GM21515 (cell line): Measurements from ENCODE around the gene WDR93.
A peak's percentile ranks its signal among the peaks of the same experiment; 100 is the strongest.
"Not testable (repeated sequence)": the region's sequence is repeated elsewhere in the genome, so short reads cannot be mapped to it uniquely, and the experiment has no call there.

Source experiments
- ATAC-seq: cut with Tn5 transposase; IDR thresholded peaks from one replicate; pipeline ENCODE4 v1.9.1; 2021; ENCODE audit not compliant: unreplicated experiment

WDR93 gene

DNA sequence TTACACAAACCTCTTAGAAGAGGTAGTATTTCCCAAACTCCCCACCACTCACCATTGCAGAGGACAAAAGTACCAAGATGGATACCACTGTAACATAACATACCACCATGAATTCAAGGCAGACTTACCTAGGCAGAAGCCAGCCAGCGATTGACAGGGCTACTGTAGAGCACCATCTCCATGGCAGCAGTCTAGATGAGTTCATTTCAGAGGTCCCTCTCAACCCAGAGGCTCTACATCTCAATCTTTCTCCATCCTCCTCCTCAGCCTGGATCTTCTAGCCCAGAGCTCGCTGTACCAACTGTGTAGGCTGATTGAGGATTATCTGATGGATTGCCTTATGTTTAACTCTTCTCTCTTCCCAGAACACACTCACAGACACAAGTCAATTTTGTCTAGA lies 9.5 kb upstream of the WDR93 start:
- ATAC-seq, result no peak

DNA sequence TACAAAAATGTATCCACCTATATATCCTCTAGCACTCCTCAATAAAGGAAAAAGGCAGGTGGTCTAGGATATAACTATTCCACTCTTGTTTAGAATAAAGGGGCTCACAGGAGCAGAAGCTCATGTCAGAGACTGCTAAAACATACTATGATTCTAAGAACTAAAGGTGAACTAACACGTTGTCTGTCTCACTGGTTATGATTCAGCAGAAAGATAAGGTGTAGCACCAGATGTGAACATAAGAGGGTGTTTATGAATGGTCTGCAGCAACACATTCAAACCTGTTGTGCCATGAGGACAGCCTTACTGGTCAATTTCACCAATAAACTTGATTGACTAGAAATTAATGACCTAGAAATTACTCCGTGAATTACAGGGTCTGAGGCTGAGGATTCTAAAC lies 4.6 kb upstream of the WDR93 start:
- ATAC-seq, result no peak

DNA sequence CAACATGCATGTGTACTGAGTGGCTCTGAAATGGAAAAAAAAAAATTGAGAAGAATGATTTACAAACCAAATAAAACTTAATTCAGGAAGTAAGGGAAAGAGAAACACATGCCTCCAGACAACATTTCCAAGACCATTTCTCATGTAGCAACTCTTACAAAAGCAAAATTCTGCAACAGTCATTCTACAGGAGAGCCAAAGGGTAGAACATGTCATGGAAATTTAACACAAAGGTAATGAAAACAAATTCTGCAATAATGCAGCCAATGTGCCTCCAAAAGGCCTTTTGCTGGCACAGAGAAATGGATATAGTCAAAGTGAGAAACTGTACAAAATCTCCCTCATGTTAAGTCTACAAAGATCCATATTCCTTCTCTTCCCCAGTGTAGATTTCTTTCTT lies 4.1 kb upstream of the WDR93 start:
- no peak for ATAC-seq

DNA sequence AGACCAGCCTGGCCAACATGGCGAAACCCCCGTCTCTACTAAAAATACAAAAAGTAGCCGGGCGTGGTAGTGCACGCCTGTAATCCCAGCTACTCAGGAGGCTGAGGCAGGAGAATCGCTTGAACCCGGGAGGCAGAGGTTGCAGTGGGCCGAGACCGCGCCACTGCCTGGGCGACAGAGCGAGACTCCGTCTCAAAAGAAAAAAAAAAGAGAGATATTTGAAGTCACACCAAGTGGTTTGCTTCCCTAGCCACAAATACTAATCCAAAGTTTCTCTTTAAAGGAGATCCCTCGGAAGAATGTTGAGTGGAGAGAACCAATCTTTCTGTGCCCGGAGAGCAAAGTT lies 708 bp upstream of the WDR93 start:
- not testable (repeated sequence) for ATAC-seq

DNA sequence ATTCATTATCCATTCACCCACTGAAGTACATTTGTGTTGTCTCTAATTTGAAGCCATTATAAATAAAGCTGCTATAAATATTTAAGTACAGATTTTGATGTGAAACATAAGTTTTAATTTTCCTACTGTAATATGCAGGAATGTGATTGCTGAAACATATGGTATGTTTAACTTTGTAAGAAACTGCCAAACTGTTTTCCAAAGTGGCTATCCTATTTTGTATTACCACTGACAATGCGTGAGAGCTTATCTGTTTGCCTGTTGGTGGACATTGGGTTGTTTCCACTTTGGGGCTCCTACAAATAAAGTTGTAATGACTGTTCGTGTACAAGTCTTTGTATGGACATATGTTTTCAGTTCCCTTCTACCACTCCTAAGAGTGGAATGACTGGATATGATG lies 2.5 kb downstream of the WDR93 start:
- ATAC-seq, result no peak

DNA sequence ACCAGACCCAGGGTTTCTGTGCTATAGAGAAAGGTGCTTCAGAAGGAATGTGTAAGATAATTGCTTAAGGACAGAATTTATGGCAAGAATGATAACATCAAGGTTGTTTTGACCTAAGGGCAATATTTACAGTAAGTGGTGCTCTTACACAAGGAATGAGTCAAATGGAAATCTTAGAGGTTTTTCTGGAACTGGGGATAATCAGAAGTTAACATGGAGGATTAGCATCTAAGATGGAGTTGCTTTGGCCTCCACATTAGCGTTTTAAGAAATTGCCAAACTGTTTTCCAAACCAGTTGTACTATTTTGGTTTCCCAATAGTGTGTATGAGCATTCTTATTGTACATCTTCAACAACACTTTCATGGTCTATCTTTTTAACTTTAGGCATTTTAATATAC lies 3.1 kb downstream of the WDR93 start:
- no peak for ATAC-seq

DNA sequence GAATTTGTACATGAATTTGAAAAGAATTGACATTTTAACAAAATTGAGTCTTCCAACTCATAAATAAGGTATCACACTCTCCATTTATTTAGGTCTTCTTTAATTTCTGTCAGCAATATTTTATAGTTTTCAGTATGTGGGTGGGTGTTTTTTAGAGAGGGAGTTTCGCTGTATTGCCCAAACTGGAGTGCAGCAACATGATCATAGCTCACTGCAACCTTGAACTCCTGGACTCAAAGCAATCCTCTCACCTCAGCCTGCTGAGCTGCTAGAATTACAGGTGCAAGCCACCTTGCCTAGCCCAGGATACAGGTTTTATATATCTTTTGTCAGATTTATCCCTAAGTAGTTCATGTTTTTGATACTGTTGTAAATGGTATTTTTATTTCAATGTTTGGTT lies 4.6 kb downstream of the WDR93 start:
- no peak for ATAC-seq

DNA sequence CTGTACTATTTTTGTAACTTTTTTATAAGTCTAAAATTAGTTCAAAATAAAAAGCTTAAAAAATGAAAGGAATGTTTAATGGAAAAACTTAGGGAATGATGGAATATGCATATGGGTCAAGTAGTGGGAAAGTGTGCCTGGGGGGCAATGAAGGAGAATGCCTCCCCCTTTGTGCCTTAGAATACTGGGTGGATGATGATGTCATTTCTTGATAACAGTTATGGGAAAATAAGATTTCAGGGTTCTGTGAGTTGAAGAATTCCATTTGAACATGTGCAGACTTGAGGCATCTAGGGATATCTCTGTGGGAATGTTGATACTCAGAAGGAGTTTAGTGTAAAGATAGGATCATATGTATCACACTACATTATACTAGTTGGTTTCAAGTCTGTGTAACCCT lies 13.8 kb downstream of the WDR93 start:
- no peak for ATAC-seq

DNA sequence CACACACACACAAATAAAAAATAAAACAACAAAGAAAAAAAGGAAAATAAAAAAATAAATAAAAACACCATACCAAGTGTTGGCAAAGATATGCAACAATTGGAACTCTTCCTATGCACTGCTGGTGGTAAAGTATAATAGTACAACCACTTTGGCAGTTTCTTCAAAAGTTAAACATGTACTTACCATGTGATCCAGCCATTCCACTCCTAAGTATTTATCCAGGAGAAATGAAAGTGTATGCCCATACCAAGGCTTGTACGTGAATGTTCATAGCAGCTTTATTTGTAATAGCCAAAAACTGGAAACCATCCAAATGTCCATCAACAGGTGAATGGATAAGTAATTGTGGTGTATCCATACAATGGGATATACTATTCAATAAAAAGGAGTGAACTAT lies 17.0 kb downstream of the WDR93 start:
- ATAC-seq, result no peak

DNA sequence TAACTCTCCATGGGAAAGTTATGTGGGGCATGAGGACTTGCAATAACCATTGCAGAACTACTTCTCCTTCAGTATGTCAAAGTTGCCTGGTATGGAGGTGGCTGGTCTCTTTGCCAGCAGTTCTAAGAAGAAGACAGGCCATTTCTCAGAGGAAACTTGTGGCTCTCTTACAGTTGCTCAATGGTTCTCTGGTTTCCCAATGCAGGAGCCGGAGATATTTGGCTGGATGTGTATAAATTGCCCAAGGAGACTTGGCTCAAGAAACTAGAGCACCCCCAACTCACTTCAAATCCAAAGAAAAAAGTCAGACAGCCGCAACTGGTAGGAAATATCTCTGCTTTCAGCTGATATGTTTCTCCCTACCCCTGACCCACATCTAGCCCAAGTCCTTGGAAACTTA lies 24.2 kb downstream of the WDR93 start:
- no peak for ATAC-seq

DNA sequence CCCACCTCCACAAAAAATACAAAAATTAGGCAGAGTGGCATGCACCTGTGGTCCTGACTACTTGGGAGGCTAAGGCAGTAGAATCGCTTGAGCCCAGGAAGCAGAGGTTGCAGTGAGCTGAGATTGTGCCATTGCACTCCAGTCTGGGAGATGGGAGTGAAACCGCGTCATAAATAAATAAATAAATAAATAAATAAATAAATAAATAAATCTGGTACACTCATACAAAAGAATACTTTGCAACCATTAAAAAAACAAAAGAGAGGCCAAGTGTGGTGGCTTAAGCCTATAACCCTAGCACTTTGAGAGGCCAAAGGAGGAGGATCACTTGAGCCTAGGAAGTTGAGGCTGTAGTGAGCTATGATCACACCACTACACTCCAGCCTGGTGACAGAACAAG lies 32.4 kb downstream of the WDR93 start:
- no peak for ATAC-seq

DNA sequence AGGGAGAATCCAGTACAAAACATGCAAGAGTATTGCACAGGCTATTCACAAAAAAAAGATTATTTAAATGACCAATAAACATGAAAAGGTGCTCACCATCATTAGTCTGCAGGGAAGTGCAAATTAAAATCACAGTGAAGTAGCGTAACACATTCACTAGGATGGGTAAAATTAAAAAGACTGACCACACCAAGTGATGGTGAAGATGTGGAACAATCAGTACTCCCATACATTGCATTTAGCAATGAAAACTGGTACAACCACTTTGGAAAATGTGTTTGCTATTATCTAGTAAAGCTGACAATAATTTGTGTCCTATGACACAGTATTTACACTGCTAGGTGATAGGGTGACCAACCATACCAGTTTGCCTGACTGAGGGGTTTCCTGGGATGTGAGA lies 34.0 kb downstream of the WDR93 start:
- no peak for ATAC-seq

DNA sequence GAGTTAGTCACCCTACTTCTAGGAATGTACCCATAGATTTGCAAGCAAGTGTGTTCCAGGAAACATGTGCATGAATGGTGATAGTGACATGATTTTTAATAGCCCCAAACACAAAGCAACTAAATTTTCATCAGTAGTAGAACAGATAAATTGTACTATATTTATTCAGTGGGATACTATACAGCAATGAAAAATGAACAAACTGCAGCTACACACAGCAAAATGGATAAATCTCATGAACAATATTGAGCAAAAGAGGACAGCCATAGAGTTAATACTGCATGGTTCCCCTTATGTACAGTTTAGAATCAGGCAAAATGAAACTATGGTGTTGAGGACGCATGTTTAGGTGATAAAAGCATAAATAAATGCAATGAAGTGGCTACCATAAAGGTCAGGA lies 34.5 kb downstream of the WDR93 start:
- ATAC-seq, result no peak

DNA sequence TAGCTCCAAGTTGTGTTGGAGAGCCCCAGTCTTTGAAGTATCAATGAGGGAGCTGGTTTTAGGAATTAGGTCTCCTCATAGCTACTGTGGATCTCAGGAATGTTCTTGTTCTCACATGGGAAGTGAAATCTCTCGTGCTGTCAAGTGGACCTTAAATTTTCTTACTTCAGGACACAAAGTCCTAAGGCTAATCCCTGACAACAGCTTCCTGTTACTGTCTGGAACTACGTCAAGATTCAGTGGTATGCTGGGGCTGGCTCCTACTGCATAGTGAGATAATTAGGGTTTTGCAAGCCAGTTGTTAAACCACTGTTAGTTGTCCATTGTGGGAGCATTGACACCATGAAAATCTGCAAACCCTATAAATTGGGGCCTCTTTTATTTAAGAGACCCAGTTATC lies 37.6 kb downstream of the WDR93 start:
- ATAC-seq, result no peak

DNA sequence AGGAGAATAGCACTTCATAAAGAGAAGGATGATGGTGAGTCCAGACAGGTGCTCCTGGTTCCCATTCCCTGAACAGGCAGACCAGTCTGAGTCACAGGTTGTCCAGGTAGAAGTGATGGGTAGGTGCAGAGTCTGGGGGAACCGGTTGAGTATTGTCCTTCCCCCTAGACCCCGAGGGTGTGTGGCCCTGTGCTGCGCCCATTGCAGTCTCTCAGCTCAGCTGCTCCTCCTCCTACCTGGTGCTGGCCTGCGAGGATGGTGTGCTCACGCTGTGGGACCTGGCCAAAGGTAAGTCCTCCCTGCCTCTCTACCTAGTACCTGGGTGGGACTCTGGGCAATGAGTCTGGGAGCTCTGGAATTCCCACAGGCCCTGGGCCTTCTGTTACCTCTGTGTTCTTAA lies 40.7 kb downstream of the WDR93 start:
- no peak for ATAC-seq

DNA sequence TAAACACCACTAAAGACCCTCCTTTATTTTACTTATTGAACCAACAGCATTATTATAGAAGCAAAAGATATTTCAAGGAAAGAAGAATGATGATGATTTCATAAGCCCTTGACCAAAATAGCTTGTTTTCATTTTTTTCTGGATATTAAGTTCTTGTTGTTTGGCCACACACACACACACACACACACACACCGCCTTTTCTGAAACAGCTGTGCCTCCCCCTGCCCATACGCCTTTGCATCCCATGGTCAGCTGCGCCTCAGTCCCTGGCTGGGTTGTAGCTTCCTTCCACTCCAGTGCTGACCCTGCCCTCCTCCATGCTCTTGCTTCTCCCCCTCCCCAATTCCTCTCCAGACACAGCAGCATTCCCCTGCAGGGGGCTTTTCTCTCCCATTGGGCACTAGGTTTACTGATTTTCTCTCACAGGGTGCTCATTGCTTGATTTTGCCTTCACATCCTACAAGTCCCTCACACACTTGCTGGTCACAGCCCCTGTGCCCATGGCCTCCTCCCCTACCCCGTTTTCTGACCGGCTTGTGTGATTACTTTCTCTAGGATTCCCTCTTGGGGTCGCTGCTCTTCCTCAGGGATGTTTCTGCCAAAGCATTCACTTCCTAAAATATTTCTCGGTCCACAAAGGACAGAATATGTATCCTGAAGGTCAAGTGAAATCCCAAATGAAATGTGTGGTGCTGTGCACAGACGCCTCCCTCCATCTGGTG lies 42.0 kb downstream of the WDR93 start:
- no peak for ATAC-seq

DNA sequence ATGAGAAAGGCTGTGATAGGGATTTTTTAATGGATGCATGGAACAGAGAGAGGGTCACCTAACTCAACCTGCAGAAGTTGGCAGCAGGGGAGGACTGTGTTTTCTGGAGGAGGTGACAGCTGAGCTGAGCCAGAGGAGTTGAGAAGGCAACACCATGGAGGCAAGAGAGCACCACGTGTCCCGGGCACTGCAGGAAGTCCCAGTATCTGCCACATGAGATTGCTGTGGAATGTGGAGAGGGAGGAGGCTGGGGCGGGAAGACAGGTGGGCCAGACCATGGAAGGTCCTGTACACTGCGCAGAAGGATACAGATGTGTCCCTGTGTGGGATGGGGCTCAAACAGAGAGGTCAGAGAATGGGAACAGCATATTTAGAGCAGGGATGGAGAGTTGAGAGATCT lies 45.2 kb downstream of the WDR93 start:
- ATAC-seq, result no peak

DNA sequence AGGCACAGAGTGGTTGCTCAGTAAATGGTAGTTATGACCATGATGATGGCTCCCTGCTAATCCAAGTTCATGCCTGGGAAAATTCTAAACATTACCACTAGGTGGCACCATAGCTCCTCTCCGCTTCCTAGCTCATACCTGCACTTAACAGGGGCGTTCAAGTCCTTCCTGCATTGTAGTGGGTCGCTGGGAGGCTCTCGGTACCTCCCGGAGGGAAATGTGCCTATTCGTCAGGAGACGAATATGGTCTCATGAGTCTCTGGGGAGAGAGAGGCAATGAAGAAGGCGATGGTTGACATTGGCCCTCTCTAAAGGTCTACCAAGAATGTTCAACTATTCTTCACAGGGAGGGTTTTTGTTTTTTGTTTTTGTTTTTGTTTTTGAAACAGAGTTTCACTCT lies 49.5 kb downstream of the WDR93 start:
- ATAC-seq, result peak; percentile 79

DNA sequence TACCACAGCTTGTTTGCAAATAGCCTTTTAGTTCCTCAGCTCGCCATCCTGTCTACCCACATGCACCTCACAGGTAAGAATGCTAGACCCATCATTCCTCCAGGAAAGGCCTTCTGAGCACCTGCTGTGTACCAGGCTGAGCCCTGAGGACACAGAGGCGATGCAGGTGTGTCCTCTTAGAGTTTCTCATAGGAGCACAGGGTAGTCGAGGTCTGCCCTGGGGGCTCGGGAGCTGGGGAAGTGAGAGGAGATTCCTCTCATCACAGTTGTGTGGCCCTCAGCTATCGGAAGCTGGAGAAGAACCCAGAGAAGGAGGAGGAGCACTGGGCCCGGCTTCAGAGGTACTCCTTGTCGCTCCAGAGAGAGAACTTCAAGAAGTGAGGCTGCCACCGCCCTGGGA lies 52.4 kb downstream of the WDR93 start:
- ATAC-seq, result no peak

DNA sequence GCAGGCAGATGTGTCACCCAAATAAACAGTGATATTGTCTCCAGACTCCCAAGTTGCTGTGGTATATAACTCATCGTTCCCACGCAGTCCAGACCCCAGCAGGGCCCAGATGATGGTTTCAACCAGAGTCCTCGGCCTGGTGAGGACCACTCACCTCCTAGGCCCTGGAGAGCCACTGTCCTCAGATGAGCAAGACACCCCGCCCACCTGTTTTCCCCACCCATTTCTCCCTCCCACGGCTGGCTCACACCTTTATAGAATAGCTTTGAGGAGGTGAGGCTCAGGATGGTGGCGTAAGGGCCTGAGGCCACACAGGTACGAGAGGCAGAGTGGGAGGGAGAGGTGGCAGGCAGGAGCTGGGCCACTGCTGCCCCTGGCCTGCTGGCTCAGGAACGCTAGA lies 53.0 kb downstream of the WDR93 start:
- no peak for ATAC-seq

DNA sequence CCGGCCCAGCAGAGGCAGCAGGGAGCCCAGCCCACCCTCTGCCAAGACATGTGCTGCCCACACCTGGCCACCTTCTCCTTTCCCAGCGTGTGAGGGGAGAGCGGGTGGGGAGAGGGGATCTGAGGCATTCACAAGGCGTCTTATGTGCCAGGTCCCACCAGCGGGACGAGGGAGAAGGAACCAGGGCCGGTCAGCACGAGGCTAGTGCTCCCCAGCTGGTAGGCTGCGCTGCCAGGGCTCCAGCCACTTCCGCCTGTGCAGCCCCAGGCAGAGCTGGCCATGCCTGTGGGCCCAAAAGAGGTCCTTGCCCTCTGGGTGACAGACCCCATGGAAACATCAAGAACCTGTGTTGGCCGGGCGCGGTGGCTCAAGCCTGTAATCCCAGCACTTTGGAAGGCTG lies 54.5 kb downstream of the WDR93 start:
- no peak for ATAC-seq

DNA sequence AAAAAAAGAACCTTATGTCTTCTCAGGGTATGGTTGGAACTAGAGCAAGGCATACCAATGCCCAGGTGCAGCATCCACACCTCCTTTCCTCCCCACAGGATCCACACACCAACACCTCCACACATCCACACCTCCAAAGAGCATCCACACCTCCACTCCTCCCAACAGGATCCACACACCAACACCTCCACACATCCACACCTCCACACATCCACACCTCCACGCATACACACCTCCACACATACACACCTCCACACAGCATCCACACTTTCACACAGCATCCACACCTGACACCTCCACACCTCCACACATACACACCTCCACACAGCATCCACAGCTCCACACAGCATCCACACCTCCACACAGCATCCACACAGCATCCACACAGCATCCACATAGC lies 55.2 kb downstream of the WDR93 start:
- no peak for ATAC-seq

DNA sequence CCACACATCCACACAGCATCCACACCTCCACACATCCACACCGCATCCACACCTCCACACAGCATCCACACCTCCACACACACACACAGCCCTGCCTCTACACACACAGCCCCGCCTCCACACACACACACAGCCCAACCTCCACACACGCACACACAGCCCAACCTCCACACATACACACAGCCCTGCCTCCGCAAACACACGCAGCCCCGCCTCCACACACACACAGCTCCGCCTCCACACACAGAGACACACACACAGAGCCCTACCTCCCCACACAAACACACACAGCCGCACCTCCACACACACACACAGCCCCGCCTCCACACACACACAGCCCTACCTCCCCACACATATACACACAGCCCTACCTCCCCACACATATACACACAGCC lies 55.8 kb downstream of the WDR93 start:
- no peak for ATAC-seq
